Ecto neural progenitor cell (in vitro differentiated cells): Measurements from ENCODE around the gene KRTAP12-2.

Source experiments
- DNase-seq: peaks from one replicate; pipeline ENCODE4 v3.0.0-alpha.2; 2018; ENCODE audit warnings: low spot score

KRTAP12-2 gene

DNA sequence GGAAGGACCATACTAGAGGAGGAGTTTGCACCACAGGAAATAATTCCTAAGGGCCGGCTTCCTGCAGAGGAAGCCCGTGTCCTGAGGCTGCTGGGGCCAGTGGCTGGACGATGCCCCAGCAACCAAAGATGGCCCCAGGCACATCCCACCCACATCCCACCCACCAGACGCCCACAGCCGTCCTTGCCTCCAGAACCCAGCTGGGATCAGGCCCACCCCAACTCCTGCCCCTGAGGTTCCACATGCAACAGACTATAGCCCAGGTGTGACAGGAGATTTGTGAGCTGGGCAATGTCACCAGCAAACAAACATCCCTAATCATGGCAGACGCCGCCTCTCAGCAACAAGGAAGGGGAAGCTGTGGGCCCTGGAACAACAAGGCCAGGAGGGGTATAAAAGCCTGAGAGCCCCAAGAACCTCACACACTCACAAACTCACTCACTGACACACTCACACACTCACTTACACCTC, 40.0 kb downstream of the KRTAP12-2 start, which contains the start of gene KRTAP10-9:
TSS of gene KRTAP10-9 (plus strand) at position 421 of the 471 bp plus-strand sequence. CDS start 79 bp downstream, outside the sequence.
- no peak for DNase-seq

DNA sequence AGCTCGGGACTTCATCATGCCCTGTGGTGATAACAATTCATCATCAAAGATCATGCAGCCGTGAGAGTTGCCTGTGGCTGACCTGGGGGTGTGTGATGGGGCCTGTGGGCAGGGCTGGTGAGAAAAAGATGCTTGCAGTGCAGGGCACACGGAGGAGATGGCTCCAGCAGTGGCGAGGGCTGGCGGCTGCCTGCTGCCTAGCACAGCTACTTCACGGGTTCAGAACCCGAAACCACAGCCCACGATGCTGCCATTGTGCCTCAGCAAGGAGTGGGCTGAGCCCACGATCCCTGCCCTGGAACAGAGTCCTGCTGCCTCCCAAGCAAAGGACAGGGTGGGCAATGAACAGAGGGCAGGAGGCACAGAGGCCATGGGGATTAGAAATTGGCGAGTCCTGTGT, 40.5 kb downstream of the KRTAP12-2 start:
- DNase-seq = no peak

- no peak for DNase-seq
Observed at GRCh38 chr21:44625756-44626155, 41.0 kb downstream of the KRTAP12-2 start.

DNA sequence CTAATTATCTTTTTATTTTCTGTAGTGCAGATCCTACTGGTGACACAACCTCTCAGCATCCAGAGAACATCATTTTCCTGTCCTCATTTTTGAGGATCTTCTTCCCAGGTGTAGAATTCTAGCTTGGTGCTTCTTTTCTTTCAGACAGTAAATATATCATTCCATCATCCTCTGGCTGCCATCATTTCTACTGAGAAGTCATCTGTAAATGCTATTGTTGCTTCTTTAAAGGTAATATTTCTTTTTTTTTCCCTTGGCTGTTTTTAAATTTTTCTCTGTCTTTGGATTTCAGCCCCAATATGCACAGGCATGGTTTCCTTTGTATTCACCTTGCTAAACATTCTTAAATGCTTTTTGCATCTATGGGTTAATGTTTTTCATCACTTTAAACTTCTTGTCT, 43.2 kb downstream of the KRTAP12-2 start:
- DNase-seq = no peak

DNA sequence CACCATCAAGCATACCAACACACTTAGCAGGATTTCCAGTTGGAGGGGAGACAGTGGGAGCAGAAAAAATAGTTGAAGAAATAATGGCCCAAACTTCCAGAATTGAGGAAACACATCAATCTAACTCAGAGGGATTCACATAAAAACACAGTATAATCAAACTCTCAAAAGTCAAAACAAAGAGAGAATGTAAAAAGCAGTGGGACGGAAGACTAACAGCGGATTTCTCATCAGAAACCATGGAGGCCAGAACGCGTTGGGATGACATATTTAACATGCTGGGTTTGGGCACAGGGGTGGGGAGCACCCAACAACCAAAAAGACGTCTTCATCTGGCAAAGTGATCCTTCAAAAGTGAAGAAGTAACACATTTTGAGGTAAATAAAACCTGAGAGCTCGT, 46.8 kb downstream of the KRTAP12-2 start:
- no peak for DNase-seq

DNA sequence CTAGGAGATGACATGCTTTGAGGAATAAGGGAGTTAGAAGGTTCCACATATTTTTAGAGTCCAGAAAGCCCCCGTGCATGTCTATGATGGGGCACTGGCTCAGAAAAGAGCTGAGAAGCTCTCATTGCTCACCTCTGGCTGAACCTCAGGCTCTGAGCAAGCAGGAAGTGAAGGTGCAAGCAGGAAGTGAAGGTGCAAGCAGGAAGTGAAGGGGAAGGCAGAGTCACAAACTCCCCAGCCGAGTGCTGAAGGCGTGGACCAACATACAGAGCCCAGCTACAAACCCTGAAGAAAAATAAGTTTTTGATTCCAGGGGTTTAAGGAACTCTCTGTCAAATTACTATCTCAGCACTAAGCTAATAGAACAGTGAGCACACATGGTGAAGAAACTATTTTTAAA, 47.8 kb downstream of the KRTAP12-2 start:
- DNase-seq = no peak

GRCh38 chr21:44618504-44618903, 48.2 kb downstream of the KRTAP12-2 start:
- no peak for DNase-seq

- DNase-seq = peak; percentile 50
Observed at GRCh38 chr21:44617071-44617501, 49.6 kb downstream of the KRTAP12-2 start.

- no peak for DNase-seq
Observed at GRCh38 chr21:44616591-44616926, 50.2 kb downstream of the KRTAP12-2 start.
